Esophagus squamous epithelium (tissue), 5 donors: ENCODE results near the gene STAT5B. TPM values are rescaled to one million over a fixed set of nuclear protein-coding genes. Genes with fewer than 3 reads are reported as not detected.
A peak's percentile ranks its signal among the peaks of the same experiment; 100 is the strongest.

Source experiments
- DNase-seq: peaks from one replicate; lab custom pipeline; 2025; lab: John Stamatoyannopoulos, UW
- H3K27ac ChIP-seq, 4 donors: fragments of 200-600 bp; sonication (generic); one replicate each; pipeline ENCODE4 v1.5.1; 2016 to 2019; ENCODE audit warnings: mild to moderate bottlenecking in 1 of 4
- H3K27me3 ChIP-seq, 4 donors: fragments of 200-600 bp; sonication (generic); 1 replicate in 3 of 4; 2 replicates in 1 of 4; pipeline versions ENCODE4 v1.5.1 to v1.6.0; 2017 to 2021; ENCODE audit warnings: antibody characterized with exemption in 1 of 4
- H3K36me3 ChIP-seq, 3 donors: fragments of 200-600 bp; sonication (generic); one replicate each; pipeline ENCODE4 v1.5.1; 2016 to 2019
- H3K4me1 ChIP-seq, 3 donors: fragments of 200-600 bp; sonication (generic); one replicate each; pipeline ENCODE4 v1.5.1; 2017 to 2019
- H3K4me3 ChIP-seq, 4 donors: fragments of 200-600 bp; sonication (generic); 1 replicate in 3 of 4; 2 replicates in 1 of 4; pipeline ENCODE4 v1.5.1; 2016 to 2019; ENCODE audit warnings: mild to moderate bottlenecking in 2 of 4, moderate library complexity in 1 of 4
- H3K9me3 ChIP-seq, 3 donors: fragments of 200-600 bp; sonication (generic); one replicate each; pipeline ENCODE4 v1.5.1; 2016 to 2019
- CTCF ChIP-seq, 6 experiments: fragments of 450-650 bp in 4 of 6; fragments of 200-600 bp in 2 of 6; sonication (generic) in 2 of 6; IDR thresholded peaks; one replicate each; pipeline ENCODE4 v1.5.1; 2016 to 2019; ENCODE audit warnings: antibody characterized with exemption in 6 of 6, mild to moderate bottlenecking in 4 of 6, moderate library complexity in 4 of 6
- POLR2A ChIP-seq, 4 donors: fragments of 450-650 bp; IDR thresholded peaks; one replicate each; pipeline ENCODE4 v1.6.1; 2017; ENCODE audit warnings: antibody characterized with exemption in 4 of 4, mild to moderate bottlenecking in 4 of 4, moderate library complexity in 3 of 4
- WGBS, 2 donors: methylation state at CpG; one replicate each; pipeline ENCODE4 v1.1.5; 2018; 5-methylcytosine and 5-hydroxymethylcytosine counted together
- intact Hi-C: fragments of 100-400 bp; cut with DNase I; formaldehyde crosslinking; loops from one replicate; pipeline ENCODE4 v1.15.0; 2022
- total RNA-seq, 4 donors: library from RNA; depleted of rRNA; stranded (reverse); fragments of >200 nt; gene quantifications; one replicate each; pipeline ENCODE4 v1.1.0, GENCODE V29; 2016
- donor health status: DM: yes; HTN: yes; CAD: no.

The STAT5B gene
- total RNA-seq, 4 donors from 2014 or later = 17.9 to 57.6 (median 19.5) TPM

GRCh38 chr17:42180922-42181850 lies 95.0 kb downstream of the STAT5B start, which contains the start of gene KCNH4:
KCNH4 (minus strand) TSS chr17:42181142; CDS start chr17:42180945, 197 bp downstream.
- no peak for DNase-seq
- peak within 1 kb of the TSS; percentile 23 to 59 (median 40) for H3K4me3 ChIP-seq
- intact Hi-C loops = no loop called here

GRCh38 chr17:42180411-42180921 lies 95.7 kb downstream of the STAT5B start:
- peaks cover 25 to 50% (median 29%) of the 10 kb centered on the region in 3 donors for H3K4me1 ChIP-seq
- DNase-seq = no peak
- H3K36me3 ChIP-seq = no peaks in the 10 kb centered on the region
- peaks cover 0 to 62% (median 6%) of the 10 kb centered on the region in 4 donors for H3K27me3 ChIP-seq
- peak overlapping the region; percentile 23 to 59 (median 40) for H3K4me3 ChIP-seq
- no peak overlapping the region for H3K27ac ChIP-seq
- H3K9me3 ChIP-seq = no peaks in the 10 kb centered on the region
- intact Hi-C loops = no loop called here
- 3 to 8% methylated on average over 14 to 30 of the region's 33 CpGs for WGBS, 2 donors
- TF ChIP-seq POLR2A (IDR thresholded peaks at IDR 0.05) (no peak), CTCF (IDR thresholded peaks at IDR 0.05) (no peak)

More at GRCh38 chr17:42180922-42181850, 95.0 kb downstream of the STAT5B start, which contains the start of gene KCNH4:
- H3K36me3 ChIP-seq = no peaks in the 10 kb centered on the region
- TF ChIP-seq CTCF (IDR thresholded peaks at IDR 0.05) (peak in 5 of 6 experiments; percentile 33 to 59 (median 52)), POLR2A (IDR thresholded peaks at IDR 0.05) (no peak)
- H3K9me3 ChIP-seq = no peaks in the 10 kb centered on the region
- H3K27ac ChIP-seq = no peak within 1 kb of the TSS
- WGBS, 2 donors = 8 to 56% methylated on average over 3 to 16 of the region's 60 CpGs
- H3K27me3 ChIP-seq = peaks cover 0 to 68% (median 6%) of the 10 kb centered on the region in 4 donors
- H3K4me1 ChIP-seq = peaks cover 25 to 50% (median 29%) of the 10 kb centered on the region in 3 donors

GRCh38 chr17:42179911-42180410 lies 96.2 kb downstream of the STAT5B start:
- WGBS, 2 donors = 0 to 26% methylated on average over 2 to 13 of the region's 20 CpGs
- intact Hi-C loops = no loop called here
- H3K4me1 ChIP-seq = peaks cover 25 to 47% (median 29%) of the 10 kb centered on the region in 3 donors
- H3K27ac ChIP-seq = no peak overlapping the region
- no peaks in the 10 kb centered on the region for H3K36me3 ChIP-seq
- TF ChIP-seq CTCF (IDR thresholded peaks at IDR 0.05) (no peak), POLR2A (IDR thresholded peaks at IDR 0.05) (no peak)
- peak overlapping the region in 2 of 4 donors; percentile 49 to 59 for H3K4me3 ChIP-seq
- no peaks in the 10 kb centered on the region for H3K9me3 ChIP-seq
- peaks cover 0 to 59% (median 6%) of the 10 kb centered on the region in 4 donors for H3K27me3 ChIP-seq
- no peak for DNase-seq

GRCh38 chr17:42179335-42179734 lies 96.9 kb downstream of the STAT5B start:
- TF ChIP-seq CTCF (IDR thresholded peaks at IDR 0.05) = no peak
- no peak for TF ChIP-seq POLR2A (IDR thresholded peaks at IDR 0.05)
- WGBS, 2 donors = 0 to 29% methylated on average over 1 of the region's 1 CpG
- Histone ChIP-seq H3K27me3 (peaks cover 0 to 54% (median 6%) of the 10 kb centered on the region in 4 donors), H3K4me1 (peaks cover 21 to 41% (median 25%) of the 10 kb centered on the region in 3 donors), H3K9me3 (no peaks in the 10 kb centered on the region), H3K4me3 (no peak overlapping the region), H3K36me3 (no peaks in the 10 kb centered on the region), H3K27ac (no peak overlapping the region)
- intact Hi-C loops = no loop called here
- DNase-seq = no peak
